Neural progenitor cell (in vitro differentiated cells): Measurements from ENCODE around the gene IGFBP6. TPM values are rescaled to one million over a fixed set of nuclear protein-coding genes. Genes with fewer than 3 reads are reported as not detected.
"Not testable (repeated sequence)": the region's sequence is repeated elsewhere in the genome, so short reads cannot be mapped to it uniquely, and the experiment has no call there.

Source experiments
- DNase-seq: peaks from one replicate; pipeline ENCODE4 v3.0.0-alpha.2; 2016; ENCODE audit warnings: low spot score
- H2AFZ ChIP-seq: fragments of 200-600 bp; sonication (generic); replicated peaks from 2 replicates; pipeline ENCODE4 v1.6.1; 2016; ENCODE audit warnings: antibody characterized with exemption
- H3F3A ChIP-seq: fragments of 200-600 bp; sonication (generic); 2 replicates; pipeline ENCODE4 v1.6.1; 2016; ENCODE audit warnings: antibody characterized with exemption, low read depth
- H3K27ac ChIP-seq: fragments of 200-600 bp; sonication (generic); 2 replicates; pipeline ENCODE4 v1.5.1; 2016; ENCODE audit warnings: mild to moderate bottlenecking
- H3K27me3 ChIP-seq: fragments of 200-600 bp; sonication (generic); 2 replicates; pipeline ENCODE4 v1.6.1; 2016; ENCODE audit warnings: mild to moderate bottlenecking, moderate library complexity
- H3K36me3 ChIP-seq: fragments of 200-600 bp; sonication (generic); 2 replicates; pipeline ENCODE4 v1.5.1; 2016
- H3K4me1 ChIP-seq: fragments of 200-600 bp; sonication (generic); 2 replicates; pipeline ENCODE4 v1.6.1; 2016; ENCODE audit warnings: mixed run types
- H3K4me2 ChIP-seq: fragments of 200-600 bp; sonication (generic); 2 replicates; pipeline ENCODE4 v1.6.1; 2016
- H3K4me3 ChIP-seq: fragments of 200-600 bp; sonication (generic); 2 replicates; pipeline ENCODE4 v1.5.1; 2016
- H3K79me2 ChIP-seq: fragments of 200-600 bp; sonication (generic); 2 replicates; pipeline ENCODE4 v1.6.1; 2016; ENCODE audit warnings: low read depth
- H3K9ac ChIP-seq: fragments of 200-600 bp; sonication (generic); 2 replicates; pipeline ENCODE4 v1.6.1; 2016
- H3K9me3 ChIP-seq: fragments of 200-600 bp; sonication (generic); 2 replicates; pipeline ENCODE4 v1.5.1; 2016; ENCODE audit warnings: low read depth
- H4K20me1 ChIP-seq: fragments of 200-600 bp; sonication (generic); 2 replicates; pipeline ENCODE4 v1.6.1; 2016; ENCODE audit warnings: low read depth
- H3K27ac Mint-ChIP-seq: 3 replicates; pipeline ENCODE4 v1.8.0; 2021; ENCODE audit warnings: mixed read lengths
- H3K27me3 Mint-ChIP-seq: 2 replicates; pipeline ENCODE4 v1.8.0; 2022; ENCODE audit warnings: low read depth, mild to moderate bottlenecking, inconsistent platforms, moderate library complexity, mixed read lengths; ENCODE audit not compliant: insufficient read depth
- H3K36me3 Mint-ChIP-seq: 3 replicates; pipeline ENCODE4 v1.8.0; 2021; ENCODE audit warnings: mixed read lengths
- H3K4me1 Mint-ChIP-seq: 3 replicates; pipeline ENCODE4 v1.8.0; 2021; ENCODE audit warnings: mixed read lengths
- H3K4me3 Mint-ChIP-seq: 3 replicates; pipeline ENCODE4 v1.8.0; 2021; ENCODE audit warnings: mild to moderate bottlenecking, moderate library complexity, mixed read lengths
- H3K9me3 Mint-ChIP-seq: 3 replicates; pipeline ENCODE4 v1.8.0; 2020; ENCODE audit warnings: mixed read lengths
- EZH2 ChIP-seq: fragments of 200-600 bp; sonication (generic); IDR thresholded peaks from 2 replicates; pipeline ENCODE4 v1.6.1; 2017; ENCODE audit warnings: antibody characterized with exemption, mild to moderate bottlenecking, moderate library complexity
- EZH2phosphoT487 ChIP-seq: fragments of 200-600 bp; sonication (generic); IDR thresholded peaks from 2 replicates; pipeline ENCODE4 v1.6.1; 2017; ENCODE audit warnings: antibody characterized with exemption
- total RNA-seq: library from RNA; depleted of rRNA; stranded (reverse); fragments of >200 nt; gene quantifications from 2 replicates; pipeline ENCODE4 v1.2.3, GENCODE V29; 2015; ENCODE audit warnings: low replicate concordance
- TF ChIP-seq, protein P1 (sequence below): fragments of 200-600 bp; sonication (generic); IDR thresholded peaks from 2 replicates; pipeline ENCODE4 v1.5.1; 2017; ENCODE audit warnings: antibody characterized with exemption, mild to moderate bottlenecking

The IGFBP6 gene
- total RNA-seq, 1 donor from 2014 or later = 2.6 TPM

DNA sequence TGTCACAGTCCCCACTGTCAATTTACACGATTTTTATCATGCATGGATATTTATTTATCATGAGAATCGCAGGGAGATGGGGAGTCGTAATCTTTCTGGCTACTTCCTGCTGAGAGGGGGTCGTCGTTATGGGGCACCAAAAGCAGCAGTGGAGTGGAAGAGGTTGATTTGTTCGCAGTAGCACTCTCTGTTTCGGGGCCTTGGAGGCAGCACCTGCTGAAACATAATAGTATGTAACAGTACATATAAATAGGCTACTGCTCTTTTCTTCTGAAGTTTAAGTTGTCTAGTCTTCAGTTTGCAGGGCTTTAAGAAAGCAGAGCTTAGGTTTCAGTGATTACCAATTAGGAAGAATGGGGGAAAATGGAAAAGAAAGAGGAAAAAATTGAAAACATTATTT lies 9.7 kb downstream of the IGFBP6 start:
- no peak overlapping the region for H3K9ac ChIP-seq

GRCh38 chr12:53112431-53112830 lies 15.0 kb downstream of the IGFBP6 start:
- H3K4me2 ChIP-seq, H2AFZ ChIP-seq, H3K4me3 Mint-ChIP-seq, H3K27ac Mint-ChIP-seq, H3K9ac ChIP-seq, H3K27me3 ChIP-seq, H3K27me3 Mint-ChIP-seq, H3K79me2 ChIP-seq, H3K27ac ChIP-seq, H3K36me3 Mint-ChIP-seq, H4K20me1 ChIP-seq, H3K9me3 Mint-ChIP-seq, H3K36me3 ChIP-seq, H3K9me3 ChIP-seq, DNase-seq, H3K4me1 Mint-ChIP-seq, H3K4me3 ChIP-seq: not testable (repeated sequence)
- Histone ChIP-seq H3K4me1 (peaks cover 11% of the 10 kb centered on the region), H3F3A (peaks cover 17% of the 10 kb centered on the region)

More for the DNA sequence above, 9.7 kb downstream of the IGFBP6 start:
- no peak for DNase-seq
- no peaks in the 10 kb centered on the region for H4K20me1 ChIP-seq
- no peak overlapping the region for H3K4me2 ChIP-seq
- no peaks in the 10 kb centered on the region for H3F3A ChIP-seq
- Mint-ChIP-seq H3K4me1 (peaks cover 29% of the 10 kb centered on the region), H3K4me3 (no peak overlapping the region), H3K27me3 (no peaks in the 10 kb centered on the region), H3K9me3 (peaks cover 3% of the 10 kb centered on the region), H3K36me3 (no peaks in the 10 kb centered on the region), H3K27ac (no peak overlapping the region)
- TF ChIP-seq EZH2phosphoT487 = no peak
- no peak for TF ChIP-seq EZH2
- TF ChIP-seq, protein P1, sequence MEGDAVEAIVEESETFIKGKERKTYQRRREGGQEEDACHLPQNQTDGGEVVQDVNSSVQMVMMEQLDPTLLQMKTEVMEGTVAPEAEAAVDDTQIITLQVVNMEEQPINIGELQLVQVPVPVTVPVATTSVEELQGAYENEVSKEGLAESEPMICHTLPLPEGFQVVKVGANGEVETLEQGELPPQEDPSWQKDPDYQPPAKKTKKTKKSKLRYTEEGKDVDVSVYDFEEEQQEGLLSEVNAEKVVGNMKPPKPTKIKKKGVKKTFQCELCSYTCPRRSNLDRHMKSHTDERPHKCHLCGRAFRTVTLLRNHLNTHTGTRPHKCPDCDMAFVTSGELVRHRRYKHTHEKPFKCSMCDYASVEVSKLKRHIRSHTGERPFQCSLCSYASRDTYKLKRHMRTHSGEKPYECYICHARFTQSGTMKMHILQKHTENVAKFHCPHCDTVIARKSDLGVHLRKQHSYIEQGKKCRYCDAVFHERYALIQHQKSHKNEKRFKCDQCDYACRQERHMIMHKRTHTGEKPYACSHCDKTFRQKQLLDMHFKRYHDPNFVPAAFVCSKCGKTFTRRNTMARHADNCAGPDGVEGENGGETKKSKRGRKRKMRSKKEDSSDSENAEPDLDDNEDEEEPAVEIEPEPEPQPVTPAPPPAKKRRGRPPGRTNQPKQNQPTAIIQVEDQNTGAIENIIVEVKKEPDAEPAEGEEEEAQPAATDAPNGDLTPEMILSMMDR = no peak
- no peak overlapping the region for H3K4me3 ChIP-seq
- H3K27me3 ChIP-seq = no peaks in the 10 kb centered on the region
- H2AFZ ChIP-seq = peak overlapping the region; percentile 10
- no peaks in the 10 kb centered on the region for H3K79me2 ChIP-seq
- H3K4me1 ChIP-seq = no peaks in the 10 kb centered on the region
- H3K36me3 ChIP-seq = no peaks in the 10 kb centered on the region
- H3K27ac ChIP-seq = no peak overlapping the region
- H3K9me3 ChIP-seq = no peaks in the 10 kb centered on the region

GRCh38 chr12:53113136-53113705 lies 15.8 kb downstream of the IGFBP6 start:
- Histone ChIP-seq H3K79me2 (no peaks in the 10 kb centered on the region), H3F3A (peaks cover 17% of the 10 kb centered on the region), H2AFZ (peak overlapping the region; percentile 32), H3K27me3 (no peaks in the 10 kb centered on the region), H3K9me3 (no peaks in the 10 kb centered on the region), H3K4me1 (peaks cover 11% of the 10 kb centered on the region), H3K4me2 (no peak overlapping the region), H3K36me3 (no peaks in the 10 kb centered on the region), H3K9ac (no peak overlapping the region), H4K20me1 (no peaks in the 10 kb centered on the region), H3K27ac (no peak overlapping the region), H3K4me3 (no peak overlapping the region)
- TF ChIP-seq, protein P1 = no peak
- no peak for DNase-seq
- peaks cover 8% of the 10 kb centered on the region for H3K27me3 Mint-ChIP-seq
- H3K4me3 Mint-ChIP-seq = no peak overlapping the region
- no peaks in the 10 kb centered on the region for H3K36me3 Mint-ChIP-seq
- H3K27ac Mint-ChIP-seq = no peak overlapping the region
- peaks cover 5% of the 10 kb centered on the region for H3K4me1 Mint-ChIP-seq
- H3K9me3 Mint-ChIP-seq = peaks cover 3% of the 10 kb centered on the region

DNA sequence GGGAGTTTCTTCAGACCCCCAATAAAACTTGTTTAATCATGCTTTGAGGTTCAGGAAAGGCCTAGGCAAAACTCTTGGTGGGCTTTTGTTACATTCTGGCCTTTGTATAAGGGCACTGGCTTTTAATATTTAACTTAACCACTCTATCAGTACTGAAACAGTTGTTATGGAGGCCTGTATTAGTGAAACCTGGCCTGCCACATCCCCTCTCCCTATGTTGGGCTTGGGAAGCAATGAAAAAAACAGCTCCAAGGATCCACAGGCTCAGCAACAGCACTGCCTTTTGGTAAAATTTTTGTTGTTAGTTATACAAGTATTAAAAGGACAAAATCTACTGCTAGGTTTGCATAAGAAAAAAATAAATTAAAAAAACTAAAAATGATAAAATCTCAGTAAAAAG lies 16.5 kb downstream of the IGFBP6 start:
- no peaks in the 10 kb centered on the region for H3K9me3 ChIP-seq
- Mint-ChIP-seq H3K36me3 (no peaks in the 10 kb centered on the region), H3K4me3 (no peak overlapping the region), H3K27me3 (peaks cover 8% of the 10 kb centered on the region), H3K4me1 (peaks cover 5% of the 10 kb centered on the region), H3K9me3 (peaks cover 3% of the 10 kb centered on the region), H3K27ac (no peak overlapping the region)
- TF ChIP-seq, protein P1 = no peak
- TF ChIP-seq EZH2 (no peak), EZH2phosphoT487 (no peak)
- no peak overlapping the region for H3K4me3 ChIP-seq
- no peaks in the 10 kb centered on the region for H3K36me3 ChIP-seq
- no peaks in the 10 kb centered on the region for H3K79me2 ChIP-seq
- no peak overlapping the region for H3K4me2 ChIP-seq
- peaks cover 11% of the 10 kb centered on the region for H3K4me1 ChIP-seq
- H3K9ac ChIP-seq = no peak overlapping the region
- no peak overlapping the region for H2AFZ ChIP-seq
- peaks cover 17% of the 10 kb centered on the region for H3F3A ChIP-seq
- no peak overlapping the region for H3K27ac ChIP-seq
- DNase-seq = no peak
- H3K27me3 ChIP-seq = no peaks in the 10 kb centered on the region
- H4K20me1 ChIP-seq = no peaks in the 10 kb centered on the region
